Type B pancreatic cell (in vitro differentiated cells): ENCODE results near the gene VSTM1. TPM values are rescaled to one million over a fixed set of nuclear protein-coding genes. Genes with fewer than 3 reads are reported as not detected.

Experiments
- DNase-seq: peaks from one replicate; pipeline ENCODE4 v3.0.0; 2021; ENCODE audit warnings: mixed read lengths; ENCODE audit not compliant: unreplicated experiment; ENCODE audit errors: extremely low spot score
- H3K27ac Mint-ChIP-seq: 2 replicates; pipeline ENCODE4 v1.8.0; 2021; ENCODE audit warnings: mild to moderate bottlenecking, mixed read lengths
- H3K27me3 Mint-ChIP-seq: 2 replicates; pipeline ENCODE4 v1.8.0; 2021; ENCODE audit warnings: mixed read lengths
- H3K36me3 Mint-ChIP-seq: 2 replicates; pipeline ENCODE4 v1.8.0; 2021; ENCODE audit warnings: mixed read lengths
- H3K4me1 Mint-ChIP-seq: one replicate; pipeline ENCODE4 v1.8.0; 2021; ENCODE audit warnings: mixed read lengths; ENCODE audit not compliant: unreplicated experiment
- H3K4me3 Mint-ChIP-seq: 2 replicates; pipeline ENCODE4 v1.8.0; 2021; ENCODE audit warnings: mild to moderate bottlenecking, mixed read lengths
- H3K9me3 Mint-ChIP-seq: 2 replicates; pipeline ENCODE4 v1.8.0; 2021; ENCODE audit warnings: mixed read lengths
- CTCF ChIP-seq: fragments of 200-600 bp; sonication (generic); conservative IDR thresholded peaks from 2 replicates; pipeline ENCODE4 v1.5.0; 2021; ENCODE audit warnings: antibody characterized with exemption, mild to moderate bottlenecking
- total RNA-seq: library from RNA; stranded (reverse); gene quantifications from 2 replicates; pipeline ENCODE4 v1.2.1, GENCODE V29; 2021; ENCODE audit warnings: low replicate concordance

VSTM1 gene
- total RNA-seq, 1 donor from 2014 or later, result not detected

DNA sequence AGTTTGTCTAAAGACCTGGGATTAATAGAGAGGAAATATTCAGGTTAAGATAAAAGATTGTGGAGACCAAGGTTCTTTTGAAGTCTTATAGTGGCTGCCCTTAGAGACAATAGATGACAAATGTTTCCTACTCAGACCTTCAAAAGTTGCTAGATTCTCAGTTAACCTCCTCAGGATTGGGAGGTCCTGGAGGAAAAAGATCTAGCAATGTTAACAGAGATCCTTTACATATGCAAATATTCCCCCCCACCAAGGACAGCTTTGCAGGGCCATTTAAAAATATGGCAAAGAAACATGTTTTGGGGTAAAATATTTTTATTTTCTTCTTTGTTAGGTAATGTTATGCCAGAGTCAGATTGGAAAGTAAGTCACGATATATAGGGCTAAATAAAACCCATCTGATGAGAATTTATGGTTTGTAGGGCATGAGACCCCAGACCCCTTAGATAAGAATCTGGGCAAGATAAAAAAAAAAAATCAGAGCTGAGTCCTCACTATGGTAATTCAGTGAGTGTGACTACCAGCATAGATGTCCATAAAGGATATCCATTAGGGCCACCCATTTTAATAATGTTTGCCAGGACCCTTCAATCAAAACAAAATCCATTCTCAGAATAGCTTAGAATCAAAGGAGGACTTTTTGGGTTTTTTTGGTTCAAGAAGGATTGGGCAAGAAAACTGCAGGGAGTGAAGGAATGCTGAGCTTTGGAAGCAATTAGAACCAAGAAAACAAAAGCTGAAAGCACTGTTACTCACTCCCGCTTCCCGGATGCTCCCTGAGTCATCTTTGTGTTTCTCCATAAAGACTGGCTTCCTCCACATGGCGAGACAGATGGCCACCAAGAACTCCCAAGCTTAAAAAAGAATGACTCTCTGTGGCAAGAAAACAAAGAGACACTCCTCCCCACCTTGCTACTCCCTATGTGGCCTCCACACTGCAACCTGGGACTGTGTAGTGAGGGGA lies 28.2 kb downstream of the VSTM1 start:
- TF ChIP-seq CTCF, result no peak
- Mint-ChIP-seq H3K4me3 (no peak overlapping the region), H3K27me3 (peaks cover 15% of the 10 kb centered on the region), H3K9me3 (no peaks in the 10 kb centered on the region), H3K36me3 (no peaks in the 10 kb centered on the region), H3K4me1 (no peaks in the 10 kb centered on the region), H3K27ac (no peak overlapping the region)
- DNase-seq, result no peak

GRCh38 chr19:54030895-54031586 lies 32.7 kb downstream of the VSTM1 start:
- no peak overlapping the region for H3K27ac Mint-ChIP-seq
- no peak for DNase-seq
- peaks cover 17% of the 10 kb centered on the region for H3K27me3 Mint-ChIP-seq
- no peaks in the 10 kb centered on the region for H3K36me3 Mint-ChIP-seq
- TF ChIP-seq CTCF, result peak; percentile 64
- no peaks in the 10 kb centered on the region for H3K4me1 Mint-ChIP-seq
- H3K9me3 Mint-ChIP-seq, result no peaks in the 10 kb centered on the region
- H3K4me3 Mint-ChIP-seq, result no peak overlapping the region

GRCh38 chr19:54029930-54030490 lies 33.7 kb downstream of the VSTM1 start:
- Mint-ChIP-seq H3K36me3 (no peaks in the 10 kb centered on the region), H3K4me3 (no peak overlapping the region), H3K4me1 (no peaks in the 10 kb centered on the region), H3K27ac (no peak overlapping the region), H3K9me3 (no peaks in the 10 kb centered on the region), H3K27me3 (peaks cover 17% of the 10 kb centered on the region)
- TF ChIP-seq CTCF, result peak; percentile 77
- DNase-seq, result no peak

DNA sequence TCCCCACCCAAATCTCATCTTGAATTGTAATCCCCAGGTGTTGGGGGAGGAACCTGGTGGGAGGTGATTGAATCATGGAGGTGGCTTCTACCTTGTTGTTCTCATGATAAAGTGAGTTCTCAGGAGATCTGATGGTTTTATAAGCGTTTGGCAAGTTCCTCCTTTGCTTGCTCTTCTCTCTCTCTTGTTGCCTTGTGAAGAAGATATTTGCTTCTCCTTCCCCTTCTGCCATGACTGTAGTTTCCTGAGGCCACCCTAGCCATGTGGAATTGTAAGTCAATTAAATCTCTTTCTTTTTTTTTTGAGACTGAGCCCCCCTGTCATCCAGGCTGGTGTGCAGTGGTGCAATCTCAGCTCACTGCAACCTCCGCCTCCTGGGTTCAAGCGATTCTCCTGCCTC lies 34.4 kb downstream of the VSTM1 start:
- TF ChIP-seq CTCF, result no peak
- DNase-seq, result no peak
- Mint-ChIP-seq H3K36me3 (no peaks in the 10 kb centered on the region), H3K4me1 (no peaks in the 10 kb centered on the region), H3K27me3 (peaks cover 17% of the 10 kb centered on the region), H3K9me3 (no peaks in the 10 kb centered on the region), H3K27ac (no peak overlapping the region), H3K4me3 (no peak overlapping the region)

DNA sequence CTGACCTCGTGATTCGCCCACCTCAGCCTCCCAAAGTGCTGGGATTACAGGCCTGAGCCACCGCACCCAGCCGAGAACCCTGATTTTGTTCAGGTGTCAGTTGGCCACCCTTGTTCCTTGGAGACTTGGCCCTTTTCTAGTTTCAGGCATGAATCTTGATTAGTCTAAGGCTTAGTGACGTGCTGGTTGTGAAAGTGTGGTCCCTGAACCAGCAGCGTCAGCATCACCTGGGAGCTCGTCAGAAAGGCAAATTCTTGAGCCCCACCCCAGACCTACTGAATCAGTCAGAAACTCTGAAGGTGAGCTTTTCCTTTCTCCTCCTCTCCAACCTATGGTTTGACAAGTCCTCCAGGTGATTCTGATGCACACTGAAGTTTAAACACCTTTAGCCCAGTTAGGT lies 37.0 kb downstream of the VSTM1 start:
- Mint-ChIP-seq H3K27ac (no peak overlapping the region), H3K4me1 (no peaks in the 10 kb centered on the region), H3K36me3 (no peaks in the 10 kb centered on the region), H3K27me3 (peaks cover 23% of the 10 kb centered on the region), H3K9me3 (no peaks in the 10 kb centered on the region), H3K4me3 (no peak overlapping the region)
- no peak for DNase-seq
- TF ChIP-seq CTCF, result no peak
